NCI-H226 (cell line): Measurements from ENCODE around the gene MNX1.

Source experiments
- DNase-seq: peaks from one replicate; pipeline ENCODE4 v3.0.0-alpha.2; 2015

The MNX1 gene

GRCh38 chr7:157014635-157015555, 4.4 kb upstream of the MNX1 start:
- no peak for DNase-seq

DNA sequence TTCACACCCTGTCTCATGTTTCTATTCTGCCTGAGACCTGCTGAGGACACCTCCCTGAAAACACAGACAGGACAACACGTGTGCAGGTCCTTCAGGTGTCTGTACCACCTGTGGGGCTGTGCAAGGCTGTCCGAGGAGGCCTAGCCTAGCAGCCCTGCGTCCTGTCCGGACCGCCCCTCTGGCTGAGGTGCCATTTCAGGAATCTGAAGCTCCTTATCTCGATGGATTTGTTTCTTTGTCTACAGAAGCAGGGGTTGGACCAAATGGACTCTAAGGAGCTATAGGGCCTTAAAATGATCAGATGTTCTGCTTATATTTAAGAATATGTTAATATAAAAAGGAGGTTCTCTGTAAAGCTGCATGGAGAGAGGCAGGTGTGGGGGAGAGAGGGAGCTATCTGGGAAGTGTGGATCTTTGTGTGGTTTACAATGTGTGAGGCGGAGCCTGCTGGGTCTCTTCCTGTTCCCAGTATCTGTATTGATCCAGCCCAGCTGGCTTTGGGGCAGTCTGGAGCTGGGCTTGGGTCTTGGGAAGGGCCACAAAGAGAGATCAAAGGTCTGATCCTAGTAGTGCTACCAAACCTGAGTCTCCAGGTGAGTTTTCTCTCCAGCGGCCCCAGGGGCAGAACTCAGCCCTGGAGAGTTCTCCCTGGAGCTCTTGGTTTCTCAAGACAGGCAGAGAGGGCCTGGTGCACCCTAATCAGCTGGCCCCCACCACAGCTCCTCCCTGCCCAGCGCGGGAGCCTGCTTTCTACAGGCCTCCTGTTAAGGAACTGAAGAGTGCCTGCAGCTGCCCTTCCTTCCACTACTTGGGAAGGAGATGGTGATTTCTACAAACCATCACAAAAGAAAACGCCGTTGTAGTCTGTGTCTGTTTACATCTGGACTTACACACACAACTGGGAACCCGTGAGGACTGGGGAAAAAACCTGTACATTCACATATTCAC, 3.4 kb upstream of the MNX1 start:
- DNase-seq, result no peak

- no peak for DNase-seq
These were observed 2.6 kb upstream of the MNX1 start for GRCh38 chr7:157013101-157013500.

DNA sequence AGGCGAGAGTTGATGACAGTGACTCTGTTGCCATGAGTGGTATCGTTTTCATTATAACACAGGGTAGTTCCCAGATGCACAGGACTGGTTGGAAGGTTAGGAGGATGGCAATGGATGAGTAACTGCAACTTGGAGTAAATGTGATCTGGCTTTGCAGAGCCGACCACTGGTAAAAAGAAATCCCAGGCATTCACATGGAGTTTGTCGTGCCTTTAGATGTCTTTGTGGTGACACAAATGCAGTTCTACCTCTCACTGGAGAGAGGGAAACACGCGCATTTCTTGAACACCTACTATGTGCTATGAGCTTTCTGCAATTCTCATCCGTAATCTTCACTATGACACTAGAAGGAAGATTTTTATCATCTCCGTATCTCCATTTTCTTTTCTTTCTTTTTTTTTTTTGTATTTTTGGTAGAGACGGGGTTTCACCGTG, 1.7 kb upstream of the MNX1 start:
- no peak for DNase-seq

DNA sequence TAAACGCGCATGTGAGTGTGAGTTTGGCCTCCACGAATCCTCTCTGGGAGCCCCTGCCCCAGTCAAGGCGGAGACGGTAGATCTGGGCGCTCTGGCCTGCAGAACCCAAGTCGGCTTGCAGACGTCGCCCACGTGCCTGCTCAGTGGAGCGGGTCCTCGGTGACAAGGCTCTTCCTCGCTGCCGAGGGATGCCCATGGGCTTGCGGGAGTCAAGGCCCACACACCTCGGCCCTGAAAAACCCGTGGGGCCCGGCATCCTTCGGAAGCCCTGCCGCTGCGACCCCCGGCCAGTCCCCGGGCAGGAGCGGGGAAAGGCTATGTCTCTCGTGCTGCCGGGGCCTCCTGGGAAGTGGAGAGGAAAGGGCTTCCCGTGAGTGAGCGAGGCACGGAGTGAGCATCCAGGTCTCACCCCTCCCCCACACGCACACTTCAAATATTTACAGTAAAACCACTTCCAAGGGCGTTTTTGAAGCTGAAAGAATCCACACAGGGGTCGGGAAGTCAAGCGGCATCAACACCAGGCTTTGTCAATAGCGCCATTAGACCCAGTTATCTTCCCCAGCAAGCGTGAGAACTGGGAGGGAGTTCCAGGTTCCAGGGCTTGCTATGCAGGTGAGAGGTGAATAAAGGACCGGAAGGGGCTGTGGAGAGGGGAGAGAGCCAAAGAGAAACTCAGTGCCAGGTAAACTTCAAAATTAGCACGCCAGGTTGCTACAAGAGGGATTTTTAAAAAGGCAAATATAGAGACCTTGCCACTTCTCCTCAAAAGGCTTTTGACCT, 1.1 kb upstream of the MNX1 start:
- no peak for DNase-seq

DNA sequence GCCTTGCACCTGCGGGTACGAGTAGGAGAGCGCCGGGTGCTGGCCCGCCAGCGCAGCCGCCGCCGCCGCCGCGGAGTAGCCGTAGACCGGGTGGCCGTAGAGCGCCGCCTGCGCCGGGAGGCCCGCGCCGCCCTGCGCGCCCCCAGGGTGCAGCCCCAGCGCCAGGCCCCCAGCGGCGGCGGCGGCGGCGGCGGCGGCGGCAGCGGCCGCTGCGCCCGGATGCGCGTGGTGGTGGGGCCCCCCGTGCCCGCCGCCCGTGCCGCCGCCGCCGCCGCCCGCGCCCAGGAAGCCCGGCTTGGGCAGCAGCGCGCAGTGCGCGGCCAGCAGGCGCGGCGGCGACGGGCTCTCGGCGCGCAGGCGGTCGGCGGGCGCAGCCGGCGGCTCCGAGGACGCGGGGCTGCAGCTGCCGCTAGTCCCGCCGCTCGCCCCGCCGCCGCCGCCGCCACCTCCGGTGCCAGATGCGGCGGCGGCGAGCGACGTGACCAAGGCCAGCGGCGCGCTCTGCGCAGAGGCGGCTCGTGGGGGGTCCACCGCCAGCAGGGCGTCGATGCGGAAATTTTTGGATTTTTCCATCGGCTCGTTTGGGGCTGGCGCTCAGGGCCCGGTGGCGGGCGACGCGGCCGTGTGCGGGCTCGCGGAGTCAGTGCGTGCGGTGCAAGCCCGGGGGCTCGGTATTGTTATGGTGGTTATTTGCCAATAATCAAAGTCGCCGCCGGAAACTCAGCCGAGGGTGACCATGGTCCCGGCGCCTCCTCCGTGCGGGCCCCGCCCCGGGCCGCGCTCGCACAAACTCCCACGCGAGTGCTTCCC, 480 bp downstream of the MNX1 start:
- DNase-seq, result no peak

GRCh38 chr7:157009170-157009777, 1.2 kb downstream of the MNX1 start:
- DNase-seq, result no peak

- no peak for DNase-seq
These were observed 2.0 kb downstream of the MNX1 start for GRCh38 chr7:157008206-157009169.

DNA sequence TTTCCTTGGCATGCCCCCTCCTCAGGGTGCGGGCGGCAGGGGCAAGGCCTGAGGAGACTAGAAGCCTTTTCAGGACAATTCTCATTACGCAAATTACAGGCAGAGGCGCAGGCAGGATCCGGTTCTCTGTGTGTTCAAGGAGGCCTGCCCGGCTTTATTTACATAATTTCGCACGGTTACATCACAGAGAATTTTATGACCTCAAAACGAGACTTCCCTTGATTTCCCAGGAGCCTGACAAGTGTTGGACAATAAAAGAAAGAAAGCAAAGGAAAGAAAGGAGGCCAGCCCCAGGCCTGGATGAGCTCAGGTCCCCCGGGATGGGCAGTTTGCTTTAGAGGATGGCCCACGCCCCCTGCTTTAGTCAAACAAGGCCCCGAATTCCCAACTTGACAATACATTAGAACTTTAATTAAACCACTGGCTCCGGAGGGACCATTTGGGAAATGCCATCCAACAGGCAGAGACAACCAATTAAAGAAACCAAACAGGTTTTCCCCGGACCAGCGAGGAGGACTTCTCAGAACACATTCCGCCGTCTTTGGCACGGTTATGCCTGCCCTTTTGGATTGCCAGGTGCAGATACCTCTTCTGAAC, 2.9 kb downstream of the MNX1 start:
- no peak for DNase-seq

DNA sequence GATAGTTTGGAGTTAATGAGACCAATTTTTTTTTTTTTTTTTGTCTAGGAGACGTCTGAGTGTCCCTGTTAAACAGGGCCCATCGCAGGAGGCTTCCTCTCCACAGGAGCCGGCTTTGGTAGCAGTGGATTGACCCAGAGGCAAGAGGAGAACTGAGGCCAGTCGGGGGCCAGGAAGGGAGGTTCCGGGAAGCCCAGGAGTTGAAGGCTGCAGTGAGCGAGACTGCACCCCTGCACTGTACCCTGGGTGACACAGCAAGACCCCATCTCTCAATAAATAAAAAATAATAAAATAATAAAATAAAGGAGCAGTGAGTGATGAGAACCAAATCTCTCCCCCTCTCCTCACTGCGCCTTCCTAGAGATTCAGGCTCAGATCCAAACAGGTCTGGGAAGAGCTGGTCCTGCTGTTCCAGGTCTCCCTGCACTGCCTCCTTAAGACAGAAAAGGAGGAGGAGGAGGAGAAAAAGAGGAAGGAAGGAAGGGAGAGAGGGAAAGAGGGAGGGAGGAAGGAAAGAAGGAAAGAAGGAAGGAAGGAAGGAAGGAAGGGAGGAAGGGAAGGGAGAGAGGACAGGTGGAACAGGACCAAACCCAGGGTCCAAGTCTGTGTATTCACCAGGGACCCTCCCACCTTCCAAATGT, 3.5 kb downstream of the MNX1 start:
- DNase-seq, result no peak

DNA sequence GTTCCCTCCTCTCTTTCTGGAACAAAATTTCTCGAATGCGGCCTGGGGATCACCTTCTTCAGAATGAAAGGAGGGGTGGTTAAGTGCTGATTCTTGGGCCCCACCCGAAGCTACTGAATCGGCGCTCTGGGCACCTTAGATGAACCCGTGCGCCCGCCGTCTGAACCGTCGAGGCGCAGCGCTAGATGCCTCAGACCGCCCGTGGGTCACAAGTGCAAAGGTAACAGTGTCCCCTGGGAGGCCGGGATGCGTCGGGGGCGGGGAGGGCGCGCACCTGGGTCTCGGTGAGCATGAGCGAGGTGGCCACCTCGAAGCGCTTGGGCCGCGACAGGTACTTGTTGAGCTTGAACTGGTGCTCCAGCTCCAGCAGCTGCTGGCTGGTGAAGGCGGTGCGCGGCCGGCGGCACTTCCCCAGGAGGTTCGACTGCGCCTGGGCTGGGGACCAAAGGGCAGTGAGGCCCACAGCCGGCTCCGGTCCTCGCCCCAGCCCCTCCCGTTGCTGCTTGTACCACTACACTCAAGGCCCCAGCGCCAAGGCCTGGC, 4.2 kb downstream of the MNX1 start:
- no peak for DNase-seq

GRCh38 chr7:157005456-157006204, 4.8 kb downstream of the MNX1 start:
- DNase-seq, result no peak

- no peak for DNase-seq
These were observed 5.7 kb downstream of the MNX1 start for GRCh38 chr7:157004521-157005455.

DNA sequence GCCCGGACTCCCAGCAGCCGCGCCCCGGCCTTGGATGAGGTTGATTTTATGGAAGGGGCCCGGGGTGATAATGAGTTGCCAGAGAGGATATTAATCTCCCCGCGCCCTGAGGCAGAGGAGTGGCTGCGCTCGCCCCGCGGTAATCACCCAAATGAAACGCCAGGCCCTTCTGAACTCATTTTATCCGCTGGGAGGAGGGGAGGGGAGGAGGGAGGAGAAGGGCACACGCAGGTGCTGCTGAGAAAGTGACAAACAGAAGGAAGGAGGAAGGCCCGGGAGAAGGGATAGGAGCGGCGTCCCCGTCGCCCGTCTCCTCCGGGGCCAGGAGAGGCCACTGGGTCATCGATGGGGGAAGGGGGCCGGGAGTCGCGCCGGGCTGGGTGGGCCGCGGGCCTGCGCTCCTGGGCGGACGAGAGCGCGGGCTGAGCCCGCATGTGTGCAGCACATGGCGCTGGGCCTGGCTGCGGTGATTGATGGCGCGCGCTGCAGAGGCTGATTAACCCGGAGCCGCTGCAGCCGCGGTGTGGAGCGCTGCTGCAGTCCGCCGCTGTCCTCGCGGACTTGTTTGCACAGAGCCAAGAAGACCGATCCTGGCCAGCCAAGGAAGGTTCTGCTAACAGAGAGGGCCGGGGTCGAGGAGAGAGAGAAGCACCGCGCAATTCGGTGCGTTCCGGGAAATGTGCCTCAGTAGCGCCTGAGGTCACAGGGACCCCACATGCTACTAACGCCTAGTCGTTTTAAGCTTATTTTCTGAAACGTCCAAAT, 6.5 kb downstream of the MNX1 start:
- DNase-seq, result no peak

- no peak for DNase-seq
These were observed 7.1 kb downstream of the MNX1 start for GRCh38 chr7:157003445-157003755.

- DNase-seq, result no peak
These were observed 7.5 kb downstream of the MNX1 start for GRCh38 chr7:157002819-157003421.
